ENCODE measurements around the gene PPIC.

- TF ChIP-seq PKNOX1 (IDR thresholded peaks at IDR 0.05) (no peak), NFRKB (IDR thresholded peaks at IDR 0.05) (no peak), FOXM1 (IDR thresholded peaks at IDR 0.05; ENCODE audit: borderline replicate concordance) (no peak), TARDBP (IDR thresholded peaks at IDR 0.05) (no peak), SUZ12 (IDR thresholded peaks at IDR 0.05) (no peak), BHLHE40 (IDR thresholded peaks at IDR 0.05; ENCODE audit: borderline replicate concordance) (no peak)
Observed at GRCh38 chr5:123000731-123001130, 35.8 kb downstream of the PPIC start.

Data from HEK293T (cell line).